HL-60 (cell line): ENCODE results near the gene ANKZF1.

Source experiments
- GABPA ChIP-seq: IDR thresholded peaks from 2 replicates; pipeline ENCODE4 v1.6.1; 2012; ENCODE audit warnings: low read depth
- POLR2AphosphoS5 ChIP-seq: IDR thresholded peaks from 2 replicates; pipeline ENCODE4 v1.6.1; 2012; ENCODE audit warnings: low read depth
- TF ChIP-seq, protein P1 (sequence below): IDR thresholded peaks from one replicate; pipeline ENCODE4 v1.5.1; 2011; ENCODE audit warnings: low read length, control low read depth, inconsistent platforms; ENCODE audit not compliant: insufficient read depth
- TF ChIP-seq, protein P2 (sequence below): IDR thresholded peaks from 2 replicates; pipeline ENCODE4 v1.6.1; 2012; ENCODE audit warnings: low read depth; ENCODE audit not compliant: insufficient replicate concordance

DNA sequence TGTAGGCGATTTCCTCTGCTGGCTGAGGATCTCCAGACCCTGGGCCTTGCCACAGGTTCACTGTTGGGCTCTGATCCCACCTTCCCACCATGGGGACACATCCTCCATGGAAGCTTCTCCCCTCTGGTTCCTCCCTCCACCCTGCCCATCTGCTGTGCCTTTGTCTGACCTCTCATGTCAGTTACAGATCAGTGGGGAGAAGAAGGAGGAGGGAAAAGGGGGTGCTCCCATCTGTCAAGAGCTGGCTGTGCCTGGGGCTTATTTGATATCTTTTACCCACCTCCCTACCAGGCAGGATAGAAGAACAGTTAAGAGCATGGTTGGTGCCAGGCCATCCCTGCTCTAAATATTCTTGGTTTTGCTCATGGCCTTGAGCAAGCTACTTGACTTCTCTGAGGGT, 37.3 kb downstream of the ANKZF1 start:
- TF ChIP-seq, protein P1, sequence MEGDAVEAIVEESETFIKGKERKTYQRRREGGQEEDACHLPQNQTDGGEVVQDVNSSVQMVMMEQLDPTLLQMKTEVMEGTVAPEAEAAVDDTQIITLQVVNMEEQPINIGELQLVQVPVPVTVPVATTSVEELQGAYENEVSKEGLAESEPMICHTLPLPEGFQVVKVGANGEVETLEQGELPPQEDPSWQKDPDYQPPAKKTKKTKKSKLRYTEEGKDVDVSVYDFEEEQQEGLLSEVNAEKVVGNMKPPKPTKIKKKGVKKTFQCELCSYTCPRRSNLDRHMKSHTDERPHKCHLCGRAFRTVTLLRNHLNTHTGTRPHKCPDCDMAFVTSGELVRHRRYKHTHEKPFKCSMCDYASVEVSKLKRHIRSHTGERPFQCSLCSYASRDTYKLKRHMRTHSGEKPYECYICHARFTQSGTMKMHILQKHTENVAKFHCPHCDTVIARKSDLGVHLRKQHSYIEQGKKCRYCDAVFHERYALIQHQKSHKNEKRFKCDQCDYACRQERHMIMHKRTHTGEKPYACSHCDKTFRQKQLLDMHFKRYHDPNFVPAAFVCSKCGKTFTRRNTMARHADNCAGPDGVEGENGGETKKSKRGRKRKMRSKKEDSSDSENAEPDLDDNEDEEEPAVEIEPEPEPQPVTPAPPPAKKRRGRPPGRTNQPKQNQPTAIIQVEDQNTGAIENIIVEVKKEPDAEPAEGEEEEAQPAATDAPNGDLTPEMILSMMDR, result no peak
- TF ChIP-seq GABPA (no peak), POLR2AphosphoS5 (no peak)
- TF ChIP-seq, protein P2, sequence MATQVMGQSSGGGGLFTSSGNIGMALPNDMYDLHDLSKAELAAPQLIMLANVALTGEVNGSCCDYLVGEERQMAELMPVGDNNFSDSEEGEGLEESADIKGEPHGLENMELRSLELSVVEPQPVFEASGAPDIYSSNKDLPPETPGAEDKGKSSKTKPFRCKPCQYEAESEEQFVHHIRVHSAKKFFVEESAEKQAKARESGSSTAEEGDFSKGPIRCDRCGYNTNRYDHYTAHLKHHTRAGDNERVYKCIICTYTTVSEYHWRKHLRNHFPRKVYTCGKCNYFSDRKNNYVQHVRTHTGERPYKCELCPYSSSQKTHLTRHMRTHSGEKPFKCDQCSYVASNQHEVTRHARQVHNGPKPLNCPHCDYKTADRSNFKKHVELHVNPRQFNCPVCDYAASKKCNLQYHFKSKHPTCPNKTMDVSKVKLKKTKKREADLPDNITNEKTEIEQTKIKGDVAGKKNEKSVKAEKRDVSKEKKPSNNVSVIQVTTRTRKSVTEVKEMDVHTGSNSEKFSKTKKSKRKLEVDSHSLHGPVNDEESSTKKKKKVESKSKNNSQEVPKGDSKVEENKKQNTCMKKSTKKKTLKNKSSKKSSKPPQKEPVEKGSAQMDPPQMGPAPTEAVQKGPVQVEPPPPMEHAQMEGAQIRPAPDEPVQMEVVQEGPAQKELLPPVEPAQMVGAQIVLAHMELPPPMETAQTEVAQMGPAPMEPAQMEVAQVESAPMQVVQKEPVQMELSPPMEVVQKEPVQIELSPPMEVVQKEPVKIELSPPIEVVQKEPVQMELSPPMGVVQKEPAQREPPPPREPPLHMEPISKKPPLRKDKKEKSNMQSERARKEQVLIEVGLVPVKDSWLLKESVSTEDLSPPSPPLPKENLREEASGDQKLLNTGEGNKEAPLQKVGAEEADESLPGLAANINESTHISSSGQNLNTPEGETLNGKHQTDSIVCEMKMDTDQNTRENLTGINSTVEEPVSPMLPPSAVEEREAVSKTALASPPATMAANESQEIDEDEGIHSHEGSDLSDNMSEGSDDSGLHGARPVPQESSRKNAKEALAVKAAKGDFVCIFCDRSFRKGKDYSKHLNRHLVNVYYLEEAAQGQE, result no peak
